Measurements from ENCODE around the gene KCNJ9.
A peak's percentile ranks its signal among the peaks of the same experiment; 100 is the strongest.
"Not testable (repeated sequence)": the region's sequence is repeated elsewhere in the genome, so short reads cannot be mapped to it uniquely, and the experiment has no call there.

The KCNJ9 gene

DNA sequence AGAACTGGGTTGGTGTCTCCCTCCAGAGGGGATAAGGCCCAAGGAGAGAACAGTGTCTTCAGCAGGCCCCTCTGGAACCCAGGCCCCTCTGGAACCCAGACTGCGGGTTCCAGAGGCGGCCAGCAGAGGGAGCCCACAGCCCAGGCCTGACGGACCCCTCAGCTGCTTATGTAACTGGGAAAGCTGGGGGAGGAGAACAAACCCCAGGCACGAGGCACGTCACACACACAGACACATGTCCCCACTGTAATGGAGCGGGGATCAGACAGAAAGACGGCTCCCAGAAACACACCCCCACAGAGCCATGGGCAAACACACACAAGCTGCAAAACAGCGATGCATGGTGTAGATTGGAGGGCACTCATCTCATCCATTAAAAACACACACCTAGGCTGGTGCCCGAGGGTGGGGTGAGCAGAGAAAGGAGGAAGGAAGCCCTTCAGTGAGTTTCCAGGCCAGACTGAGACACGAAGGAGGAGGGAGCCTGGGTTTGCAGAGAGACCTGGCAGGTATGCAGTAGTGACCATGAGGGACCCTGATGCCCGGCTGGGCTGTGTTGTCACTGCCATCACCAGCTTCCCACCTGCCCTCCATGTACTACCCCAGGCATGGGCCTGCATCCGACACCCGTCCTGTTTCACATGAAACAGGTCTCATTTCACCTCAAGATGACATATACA lies 19.8 kb downstream of the KCNJ9 start:
- DNase-seq (ENCODE audit: insufficient read length, low spot score) (peak; percentile 72), FAIRE-seq (peak; percentile 49)

DNA sequence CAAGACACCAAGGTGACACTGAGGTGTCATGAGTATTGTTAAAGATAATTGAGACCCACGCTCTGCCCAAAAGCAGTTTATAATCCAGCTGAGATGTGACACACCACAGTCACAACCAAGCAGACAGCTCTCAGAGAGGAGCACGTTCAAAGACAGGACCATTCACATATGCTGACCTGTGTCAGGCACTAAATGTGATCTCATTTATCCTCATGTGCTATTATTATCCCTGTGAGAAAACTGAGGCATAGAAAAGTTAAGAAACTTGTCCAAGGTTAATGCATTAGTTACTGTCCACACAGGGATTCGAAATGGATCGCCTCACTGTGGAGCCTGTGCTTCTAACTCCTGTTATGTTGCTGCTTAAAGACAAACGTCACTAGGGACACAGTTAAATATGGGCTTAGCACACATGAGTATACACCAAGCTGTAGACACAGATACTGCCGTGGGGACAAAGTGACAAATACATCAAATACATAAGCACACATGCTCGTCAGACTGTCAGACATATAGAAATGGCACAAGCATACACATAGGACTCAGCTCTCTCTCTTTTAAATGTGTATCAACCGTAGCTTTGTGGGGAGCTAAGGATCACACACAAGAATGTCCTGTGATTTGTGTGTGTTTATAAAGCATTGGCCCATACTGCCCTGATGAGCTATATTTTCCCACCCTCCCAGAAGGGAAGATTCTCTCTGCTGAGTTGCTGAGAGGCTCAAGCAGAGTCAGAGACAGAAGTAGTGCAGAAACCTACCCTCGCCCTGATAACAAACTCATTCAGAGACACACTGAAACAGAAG lies 20.6 kb downstream of the KCNJ9 start:
- FAIRE-seq = no peak
- no peak for DNase-seq (ENCODE audit: insufficient read length, low spot score)

DNA sequence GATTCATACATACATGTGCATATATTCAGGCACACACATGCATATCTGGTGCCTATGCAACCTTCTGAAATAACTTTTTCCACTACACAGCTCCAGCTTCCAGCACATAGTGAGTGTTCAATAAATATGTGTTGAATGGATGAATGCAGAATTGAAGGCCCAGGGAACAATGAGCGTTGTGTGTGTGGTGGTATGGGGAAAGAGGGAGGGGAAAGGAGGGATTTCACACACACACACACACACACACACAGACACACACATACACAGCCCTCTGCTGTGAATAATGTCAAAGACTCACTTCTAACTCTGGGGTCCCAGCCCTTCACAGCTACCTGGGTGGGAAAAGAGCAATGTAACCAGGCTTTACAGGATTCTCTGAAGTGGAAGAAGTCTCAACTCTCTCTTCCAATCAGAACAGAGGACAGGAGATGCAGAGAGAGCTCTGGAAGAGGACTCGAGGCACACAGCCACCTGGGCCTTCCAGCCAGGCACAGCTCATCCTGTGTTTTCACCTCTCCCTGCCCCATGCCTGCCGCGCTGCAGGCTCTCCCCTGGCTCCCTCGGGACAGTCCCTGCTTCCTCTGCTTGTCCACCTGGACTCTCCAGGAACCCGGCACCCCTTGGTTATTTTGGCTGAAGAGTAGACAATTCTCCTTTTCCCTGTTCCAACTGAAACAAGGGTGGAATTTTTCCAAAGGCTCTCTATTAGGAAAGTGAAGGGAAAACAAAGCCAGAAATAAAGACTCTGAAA lies 22.5 kb downstream of the KCNJ9 start:
- DNase-seq (ENCODE audit: insufficient read length, low spot score) = no peak
- FAIRE-seq = no peak

DNA sequence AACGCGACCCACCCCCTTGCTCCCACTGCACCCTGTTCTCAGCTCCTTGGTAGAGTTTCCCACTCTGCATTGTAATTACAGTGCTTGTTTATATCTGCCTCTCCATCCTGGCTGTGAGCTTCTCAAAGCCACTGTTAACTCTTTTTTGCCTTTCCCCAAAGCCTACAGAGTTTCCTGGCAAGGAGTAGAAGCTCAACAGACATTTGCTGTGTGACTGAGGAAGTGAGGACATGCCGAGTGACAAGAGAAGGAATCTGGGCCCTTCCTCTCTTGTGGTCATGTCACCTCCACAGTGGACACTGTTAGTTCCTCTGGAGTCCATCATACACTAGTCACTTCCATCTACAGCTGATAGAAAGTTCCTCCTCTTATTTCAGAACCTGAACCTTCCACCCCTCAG lies 23.1 kb downstream of the KCNJ9 start:
- FAIRE-seq (no peak), DNase-seq (ENCODE audit: insufficient read length, low spot score) (no peak)

DNA sequence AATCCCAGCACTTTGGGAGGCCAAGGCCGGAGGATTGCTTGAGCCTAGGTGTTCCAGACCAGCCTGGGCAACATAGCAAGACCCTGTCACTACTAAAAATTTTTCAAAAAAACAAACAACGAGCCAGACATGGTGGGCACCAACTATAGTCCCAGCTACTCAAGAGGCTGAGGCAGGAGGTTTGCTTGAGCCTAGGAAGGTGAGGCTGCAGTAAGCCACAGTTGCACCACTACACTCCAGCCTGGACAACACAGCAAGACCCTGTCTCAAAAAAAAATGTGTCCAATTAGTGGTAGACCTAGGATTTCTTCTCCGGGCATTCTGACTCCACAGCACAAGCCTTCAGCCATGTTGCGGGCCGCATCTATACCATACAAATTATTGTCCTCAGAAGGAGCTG lies 23.8 kb downstream of the KCNJ9 start:
- FAIRE-seq (no peak), DNase-seq (ENCODE audit: insufficient read length, low spot score) (no peak)

DNA sequence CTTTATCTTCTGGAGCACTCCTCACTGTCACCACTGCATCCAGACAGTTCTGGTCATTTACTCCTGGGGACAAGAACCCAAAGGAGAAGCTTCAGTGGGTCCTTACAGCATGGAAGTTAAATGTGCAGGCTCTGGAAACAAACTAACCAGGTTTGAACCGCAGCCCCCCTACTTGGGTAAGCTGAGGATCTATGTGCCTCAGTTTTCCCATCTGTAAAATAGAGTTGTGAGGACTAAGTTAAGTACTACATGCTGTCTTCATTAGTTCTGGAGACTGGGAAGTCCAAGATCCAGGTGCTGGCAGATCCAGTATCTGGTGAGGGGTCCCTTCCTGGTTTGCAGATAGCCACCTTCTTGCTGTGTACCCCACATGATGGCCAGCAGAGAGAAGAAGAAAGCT lies 26.2 kb downstream of the KCNJ9 start:
- FAIRE-seq (no peak), DNase-seq (ENCODE audit: insufficient read length, low spot score) (no peak)

DNA sequence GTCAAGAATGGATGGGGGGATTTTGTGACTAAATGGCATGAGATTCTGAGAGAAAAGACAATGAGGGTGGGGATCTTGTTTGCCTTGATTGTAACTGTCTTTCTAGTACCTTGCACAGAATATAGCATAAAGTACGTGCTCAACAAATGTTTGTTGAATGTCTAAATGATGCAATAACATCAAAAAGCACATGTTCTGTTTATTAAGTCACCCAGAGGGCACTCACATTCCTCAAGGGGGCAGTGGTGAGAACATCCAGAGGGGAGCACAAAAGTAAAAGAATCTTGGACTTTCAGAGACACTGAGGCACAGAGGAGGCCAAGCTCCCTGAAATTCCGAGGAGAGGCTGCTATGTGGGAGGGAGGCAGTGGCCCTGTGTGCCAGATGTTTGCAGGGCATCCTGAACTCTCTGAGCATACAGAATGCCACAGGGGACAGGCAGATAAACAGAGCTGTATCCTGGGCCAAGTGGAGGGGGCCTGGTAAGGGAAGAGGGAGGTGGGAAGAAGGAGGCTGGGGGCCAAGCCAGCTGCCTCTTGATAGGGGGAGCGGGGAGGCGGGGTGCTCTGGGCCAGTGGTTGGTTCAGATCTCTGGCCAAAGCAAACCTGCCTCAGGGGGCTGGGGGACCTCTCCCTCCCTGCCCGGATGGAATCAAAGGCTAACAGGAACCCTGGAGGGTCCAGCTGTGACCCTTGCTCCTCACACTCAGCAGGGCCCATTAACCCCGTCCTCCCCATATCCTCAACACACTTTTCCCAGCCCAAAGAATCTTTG lies 27.7 kb downstream of the KCNJ9 start:
- DNase-seq (ENCODE audit: insufficient read length, low spot score) (peak; percentile 34), FAIRE-seq (no peak)

DNA sequence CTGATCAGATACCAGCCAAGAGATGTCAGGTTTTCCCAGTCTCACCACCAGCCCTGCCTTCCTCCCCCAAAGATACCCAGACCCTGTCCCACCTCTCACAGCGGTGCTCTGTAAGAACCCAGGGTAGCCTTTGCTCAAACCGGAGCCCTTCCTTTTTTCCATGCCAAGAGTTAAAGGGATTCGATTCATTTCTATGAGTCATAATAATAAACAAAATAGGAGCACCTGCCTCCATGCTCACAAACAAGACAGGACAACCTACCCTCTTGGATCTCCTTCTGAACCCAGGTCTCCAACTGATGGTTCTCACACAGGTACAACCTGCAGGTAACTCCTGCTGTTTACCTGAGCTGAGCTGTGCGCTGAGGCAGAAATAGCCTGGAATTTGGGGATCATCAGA lies 28.3 kb downstream of the KCNJ9 start:
- FAIRE-seq (no peak), DNase-seq (ENCODE audit: insufficient read length, low spot score) (no peak)

DNA sequence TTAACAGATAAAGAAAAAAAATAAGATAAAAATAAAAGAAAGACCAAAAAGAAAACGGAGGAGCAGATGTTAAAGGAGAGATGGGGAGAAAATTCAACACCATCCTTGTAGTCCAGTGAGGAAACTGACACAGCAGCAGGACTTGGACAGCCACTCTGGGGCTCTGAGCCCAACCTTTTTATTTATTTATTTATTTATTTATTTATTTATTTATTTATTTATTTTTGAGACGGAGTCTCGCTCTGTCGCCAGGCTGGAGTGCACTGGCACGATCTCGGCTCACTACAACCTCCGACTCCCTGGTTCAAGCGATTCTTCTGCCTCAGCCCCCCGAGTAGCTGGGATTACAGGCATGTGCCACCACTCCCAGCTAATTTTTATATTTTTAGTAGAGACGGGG lies 30.1 kb downstream of the KCNJ9 start:
- DNase-seq (ENCODE audit: insufficient read length, low spot score); FAIRE-seq: not testable (repeated sequence)

DNA sequence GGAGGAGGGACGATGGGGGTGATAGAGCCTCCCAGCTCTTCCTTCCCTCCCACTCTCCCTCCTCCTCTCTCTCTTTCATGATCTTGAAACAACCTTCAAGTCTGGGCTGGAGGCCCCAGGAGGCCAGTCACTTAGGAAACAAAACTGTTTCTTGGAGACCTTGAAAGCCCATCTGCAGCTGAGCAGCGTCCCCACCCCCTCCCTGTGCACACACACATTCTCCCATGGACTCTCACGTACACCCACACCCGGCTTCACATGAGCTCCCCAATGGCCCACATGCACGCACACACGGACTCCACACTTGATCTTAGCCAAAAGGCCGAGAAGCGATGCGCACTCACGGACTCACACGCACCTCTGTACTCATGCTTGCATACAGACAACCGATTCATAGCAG lies 31.0 kb downstream of the KCNJ9 start:
- FAIRE-seq (no peak), DNase-seq (ENCODE audit: insufficient read length, low spot score) (no peak)

DNA sequence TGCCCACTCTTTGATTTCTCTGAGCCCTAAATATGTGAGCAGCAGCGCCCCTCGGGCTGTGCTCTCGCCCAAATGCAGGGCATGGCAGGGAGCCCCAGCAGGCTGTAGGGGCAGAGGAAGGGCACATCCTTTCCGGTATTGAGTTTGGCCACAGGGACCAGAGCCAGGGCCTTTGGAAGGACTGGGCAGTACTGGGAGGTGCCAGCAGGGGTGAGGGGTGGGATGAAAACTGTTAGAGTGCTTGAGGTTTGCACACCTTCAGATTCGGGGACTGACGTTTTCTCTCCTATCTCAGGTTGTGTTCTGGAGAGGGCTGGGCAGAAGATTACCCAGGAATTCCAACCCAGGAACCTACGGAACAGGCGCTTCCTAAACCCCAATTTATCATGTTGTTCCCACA lies 32.1 kb downstream of the KCNJ9 start:
- DNase-seq (ENCODE audit: insufficient read length, low spot score) = no peak
- FAIRE-seq = no peak

DNA sequence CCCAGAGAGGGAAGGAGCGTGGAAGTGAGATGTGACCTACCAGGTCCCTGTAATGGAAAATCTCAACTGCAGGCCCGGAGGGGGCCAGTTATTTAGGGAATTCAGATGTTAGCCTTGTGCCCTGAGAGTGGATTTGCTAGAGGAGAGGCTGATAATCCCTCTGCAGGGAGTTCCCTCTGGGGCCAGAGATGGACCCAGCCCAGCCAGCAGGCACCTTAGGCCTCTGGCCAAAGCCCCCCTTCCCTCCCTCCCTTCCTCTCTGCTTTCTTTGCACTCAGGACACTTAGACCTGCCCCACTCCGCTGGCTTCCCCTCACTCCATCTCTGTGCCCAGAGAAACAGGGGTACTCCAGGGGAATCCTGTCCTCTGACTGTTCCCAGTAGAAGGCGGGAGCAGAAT lies 32.7 kb downstream of the KCNJ9 start:
- FAIRE-seq (no peak), DNase-seq (ENCODE audit: insufficient read length, low spot score) (no peak)

DNA sequence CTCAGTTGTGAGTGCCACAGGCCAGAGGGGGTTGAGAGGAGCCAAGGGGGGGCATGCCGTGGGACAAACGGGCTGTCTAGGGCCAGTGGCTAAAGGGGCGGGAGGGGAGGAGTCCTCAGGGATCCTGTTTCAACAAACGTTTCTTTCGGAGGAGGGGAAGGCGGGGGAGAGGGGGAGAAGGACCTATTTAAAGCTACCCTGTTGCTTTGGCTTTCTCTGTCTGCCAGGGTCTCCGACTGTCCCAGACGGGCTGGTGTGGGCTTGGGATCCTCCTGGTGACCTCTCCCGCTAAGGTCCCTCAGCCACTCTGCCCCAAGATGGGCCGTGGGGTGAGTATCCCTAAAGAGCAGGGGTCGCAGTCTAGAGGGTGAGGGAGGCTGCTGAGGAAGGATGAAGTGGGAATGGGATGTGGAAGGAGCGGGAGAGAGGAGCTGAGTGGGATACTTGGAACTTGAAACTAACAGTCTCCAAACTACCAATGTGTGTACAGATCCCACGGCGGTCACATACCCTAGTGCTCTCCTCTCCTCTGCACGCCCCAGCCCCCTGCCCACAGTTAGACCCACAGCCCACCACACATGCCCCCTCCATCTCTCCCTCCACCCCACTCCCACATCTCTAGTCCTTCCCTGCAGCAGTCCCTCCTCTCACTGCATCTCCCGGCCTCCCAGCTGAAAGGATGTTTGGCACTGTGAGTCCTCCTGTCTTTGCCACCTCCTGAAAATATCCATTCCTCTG lies 34.4 kb downstream of the KCNJ9 start, which contains the start of gene ATP1A2:
TSS of gene ATP1A2 (plus strand) at position 215 of the 738 bp plus-strand sequence. CDS start at position 318, 103 bp downstream.
- no peak for FAIRE-seq
- no peak for DNase-seq (ENCODE audit: insufficient read length, low spot score)

DNA sequence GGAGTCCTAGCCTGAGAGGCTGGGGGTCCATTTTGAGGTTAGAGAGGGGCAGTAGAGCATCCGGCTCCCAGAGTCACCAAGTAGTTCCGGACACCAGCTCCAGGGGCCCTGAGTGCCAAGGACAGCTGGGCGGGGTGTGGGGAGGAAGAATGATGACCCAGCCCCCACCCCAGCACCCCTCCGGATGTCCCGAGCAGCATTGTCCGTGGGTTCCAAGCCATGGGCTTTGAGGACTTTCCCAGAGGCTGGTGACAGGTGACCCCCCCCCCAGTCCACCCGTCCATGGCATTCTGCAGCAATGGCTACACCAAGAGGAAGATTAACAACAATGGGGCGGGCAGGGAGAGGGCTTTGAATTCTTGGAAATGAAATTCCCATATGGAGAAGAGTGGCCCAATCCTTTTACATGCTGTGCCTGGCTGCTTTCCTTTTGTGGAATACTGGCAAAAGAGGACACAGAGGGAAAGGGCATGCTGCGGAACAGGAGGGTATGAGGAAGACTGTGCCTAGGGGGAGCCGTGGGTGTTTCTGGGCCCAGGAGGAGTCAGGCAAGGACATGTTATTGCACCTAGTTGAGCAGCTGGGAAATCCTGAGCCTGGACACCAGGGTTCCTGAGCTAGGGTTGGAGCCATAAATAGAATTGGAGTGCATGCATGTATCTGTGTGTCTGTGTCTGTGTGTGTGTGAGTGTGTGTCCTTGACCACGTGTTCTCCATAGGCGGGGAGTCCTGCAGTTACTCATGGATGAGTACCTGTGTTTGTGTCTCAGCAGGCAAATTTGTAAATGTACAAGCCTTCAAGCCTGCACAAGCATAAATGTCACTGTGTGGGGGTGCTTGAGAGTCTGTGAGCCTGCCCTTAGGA lies 35.2 kb downstream of the KCNJ9 start:
- FAIRE-seq (no peak), DNase-seq (ENCODE audit: insufficient read length, low spot score) (no peak)

DNA sequence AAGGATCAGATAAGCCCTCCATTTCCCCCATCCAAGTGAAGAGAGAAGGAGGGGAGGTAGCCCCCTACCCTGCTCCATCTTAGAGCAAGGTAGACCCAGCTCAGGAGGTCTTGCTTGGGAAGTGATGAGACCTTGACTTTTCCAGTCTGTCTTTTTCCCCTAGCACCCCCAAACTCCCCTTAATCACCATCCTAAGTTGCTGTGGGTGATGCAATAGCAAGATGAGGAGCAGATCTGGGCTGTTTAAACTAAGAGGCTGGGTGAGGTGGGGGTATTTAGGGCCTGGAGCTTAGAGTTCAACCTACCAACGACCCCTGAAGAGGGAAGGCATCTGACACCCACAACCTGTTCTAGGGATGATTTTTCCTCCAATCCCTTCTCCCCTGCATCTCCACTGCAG lies 36.0 kb downstream of the KCNJ9 start:
- FAIRE-seq (no peak), DNase-seq (ENCODE audit: insufficient read length, low spot score) (no peak)

DNA sequence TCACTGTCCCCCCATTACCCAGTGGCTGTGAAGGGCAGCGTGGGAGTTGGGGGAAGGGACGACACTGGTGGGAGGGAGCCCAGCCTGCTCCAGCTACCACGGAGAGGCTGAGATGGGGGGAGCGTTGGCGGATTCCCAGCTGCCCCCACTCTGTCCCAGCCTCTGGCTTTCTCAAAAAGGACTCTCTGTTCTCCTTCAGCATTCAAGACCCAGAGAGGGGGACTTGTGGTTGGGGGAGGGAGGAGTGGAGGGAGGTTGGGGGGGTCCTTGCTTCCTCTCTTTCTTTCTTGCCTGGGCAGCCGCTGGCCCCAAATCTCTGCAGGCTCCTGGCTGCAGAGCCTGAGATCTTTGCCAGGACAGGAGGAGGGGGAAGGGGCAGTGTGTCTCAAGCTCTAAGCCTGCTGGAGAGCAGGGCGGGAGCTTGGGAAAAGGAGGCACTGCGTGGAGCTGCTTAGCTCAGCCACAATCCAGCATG lies 36.4 kb downstream of the KCNJ9 start:
- FAIRE-seq (no peak), DNase-seq (ENCODE audit: insufficient read length, low spot score) (no peak)

DNA sequence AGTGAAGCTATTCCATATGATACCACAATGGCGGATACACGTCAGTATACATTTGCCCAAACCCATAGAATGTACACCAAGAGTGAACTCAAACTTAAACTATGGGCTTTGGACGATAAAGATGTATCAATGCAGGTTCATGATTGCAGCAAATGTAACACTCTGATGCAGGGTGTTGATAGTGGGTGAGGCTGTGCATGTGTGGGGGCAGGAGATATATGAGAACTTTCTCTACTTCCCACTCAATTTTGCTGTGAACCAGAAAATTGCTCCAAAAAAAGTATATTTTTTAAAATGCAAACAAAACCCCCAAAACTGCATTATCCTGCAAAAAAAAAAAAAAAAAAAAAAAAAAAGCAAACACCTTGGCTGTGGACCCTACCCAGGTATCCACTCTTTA lies 37.6 kb downstream of the KCNJ9 start:
- DNase-seq (ENCODE audit: insufficient read length, low spot score) = no peak
- no peak for FAIRE-seq

DNA sequence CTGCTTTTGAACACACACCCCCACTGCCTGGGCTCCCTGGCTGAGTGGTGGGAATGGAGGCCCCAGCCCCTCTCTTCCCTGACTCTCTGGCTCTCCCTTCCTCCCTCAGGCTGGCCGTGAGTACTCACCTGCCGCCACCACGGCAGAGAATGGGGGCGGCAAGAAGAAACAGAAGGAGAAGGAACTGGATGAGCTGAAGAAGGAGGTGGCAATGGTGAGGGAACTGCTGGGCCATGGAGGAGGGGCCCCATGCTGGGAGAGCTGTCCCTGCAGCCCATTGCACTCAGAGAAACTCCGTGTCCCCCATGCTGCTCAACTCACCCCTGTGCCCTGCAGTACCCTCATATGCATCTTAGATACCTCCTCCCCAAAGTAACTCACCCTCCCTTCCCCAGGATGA lies 39.5 kb downstream of the KCNJ9 start:
- no peak for FAIRE-seq
- no peak for DNase-seq (ENCODE audit: insufficient read length, low spot score)

DNA sequence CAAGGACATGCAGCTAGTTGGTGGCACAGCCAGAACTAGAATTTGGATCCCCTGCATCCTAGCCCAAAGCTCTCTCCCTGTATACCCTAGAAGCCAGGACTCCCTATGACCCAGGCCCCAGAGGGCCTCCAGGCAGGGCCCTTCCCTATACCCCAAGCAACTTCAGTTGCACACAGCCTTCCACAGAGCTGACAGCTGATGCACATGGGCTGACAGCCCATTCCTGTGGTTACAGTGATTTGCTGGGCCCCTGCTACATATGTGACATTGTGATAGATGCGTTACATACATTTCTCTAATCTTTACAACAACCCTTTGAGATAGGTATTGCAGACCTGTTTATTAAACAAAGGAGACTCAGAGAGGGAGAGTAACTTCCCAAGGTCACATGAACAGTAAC lies 40.0 kb downstream of the KCNJ9 start:
- DNase-seq (ENCODE audit: insufficient read length, low spot score) (no peak), FAIRE-seq (no peak)

Measured in GM19239 (cell line).